A549 (cell line): ENCODE results near the gene LZTFL1. TPM values are rescaled to one million over a fixed set of nuclear protein-coding genes. Genes with fewer than 3 reads are reported as not detected.

Experiments used
- ATAC-seq, 2 experiments: fragments of 200-7000 bp in 1 of 2; fragments of >200 bp in 1 of 2; cut with Nextera tagmentation in 1 of 2; cut with Tn5 transposase in 1 of 2; 3 replicates each; pipeline versions ENCODE4 v1.8.0 to v1.9.1; 2018 to 2020; ENCODE audit warnings: mild to moderate bottlenecking in 1 of 2, moderate library complexity in 1 of 2
- CTCF ChIA-PET: fragments of 300-600 bp; sonication (Branson Sonifier 250); formaldehyde crosslinking; extraction: SDS; loops from one replicate; lab custom pipeline; 2021; ENCODE audit warnings: antibody characterized with exemption, inconsistent platforms; lab: Yijun Ruan, JAX
- POLR2A ChIA-PET: fragments of 350-600 bp; formaldehyde crosslinking; extraction: SDS; loops from one replicate; lab custom pipeline; 2021; ENCODE audit warnings: antibody characterized with exemption, inconsistent platforms; lab: Yijun Ruan, JAX
- DNase-seq, 2 experiments: peaks; one replicate each; pipeline versions ENCODE4 v3.0.0 to v3.0.0-alpha.2; 2011 to 2016; ENCODE audit warnings: low read depth in 1 of 2, low spot score in 1 of 2
- FAIRE-seq: peaks from 2 replicates; lab custom pipeline; 2011; peaks lifted over from hg19 to GRCh38; lab: Jason Lieb, UNC
- H3K27ac ChIP-seq, 2 experiments: fragments of >200 bp; sonication (Bioruptor Twin); formaldehyde crosslinking; 3 replicates each; pipeline ENCODE4 v1.5.1; 2016 to 2017
- H3K4me1 ChIP-seq: fragments of >200 bp; sonication (Bioruptor Twin); formaldehyde crosslinking; 3 replicates; pipeline ENCODE4 v1.6.1; 2016
- H3K4me2 ChIP-seq: fragments of >200 bp; sonication (Bioruptor Twin); formaldehyde crosslinking; 3 replicates; pipeline ENCODE4 v1.6.1; 2016
- H3K4me3 ChIP-seq: fragments of >200 bp; sonication (Bioruptor Twin); formaldehyde crosslinking; 3 replicates; pipeline ENCODE4 v1.5.1; 2016
- H3K9me3 ChIP-seq: fragments of >200 bp; sonication (Bioruptor Twin); formaldehyde crosslinking; 3 replicates; pipeline ENCODE4 v1.6.1; 2016
- CBX8 ChIP-seq: fragments of 200-600 bp; sonication (generic); IDR thresholded peaks from 2 replicates; pipeline ENCODE4 v1.6.1; 2016
- CHD2 ChIP-seq: fragments of 150-350 bp; IDR thresholded peaks from 2 replicates; pipeline ENCODE4 v1.6.1; 2014; ENCODE audit warnings: low read length; ENCODE audit not compliant: partially characterized antibody
- CHD4 ChIP-seq: fragments of 200-600 bp; sonication (generic); IDR thresholded peaks from 2 replicates; pipeline ENCODE4 v1.6.1; 2016; ENCODE audit warnings: antibody characterized with exemption, mild to moderate bottlenecking, borderline replicate concordance
- EHF ChIP-seq: fragments of 250-450 bp; sonication (Bioruptor Pico); IDR thresholded peaks from 2 replicates; pipeline ENCODE4 v1.5.0; 2020; ENCODE audit warnings: mild to moderate bottlenecking
- GATA3 ChIP-seq: IDR thresholded peaks from 2 replicates; pipeline ENCODE4 v1.6.1; 2012; ENCODE audit warnings: borderline replicate concordance
- HES2 ChIP-seq: fragments of >200 bp; sonication (Bioruptor Twin); formaldehyde crosslinking; IDR thresholded peaks from 2 replicates; pipeline ENCODE4 v1.6.1; 2016
- HEYL ChIP-seq: fragments of 250-450 bp; sonication (Bioruptor Pico); IDR thresholded peaks from 2 replicates; pipeline ENCODE4 v1.8.0; 2021; ENCODE audit warnings: mild to moderate bottlenecking, moderate library complexity
- HOXA7 ChIP-seq: fragments of 250-450 bp; sonication (Bioruptor Pico); IDR thresholded peaks from 2 replicates; pipeline ENCODE4 v1.5.0; 2020; ENCODE audit warnings: mild to moderate bottlenecking, moderate library complexity
- HOXB5 ChIP-seq: fragments of 250-450 bp; sonication (Bioruptor Pico); IDR thresholded peaks from 2 replicates; pipeline ENCODE4 v1.5.0; 2020; ENCODE audit warnings: mild to moderate bottlenecking, moderate library complexity
- JUN ChIP-seq, 2 experiments: fragments of >200 bp; sonication (Bioruptor Twin); formaldehyde crosslinking; IDR thresholded peaks; 2 replicates in 1 of 2; 3 replicates in 1 of 2; pipeline ENCODE4 v1.6.1; 2016 to 2017
- KDM5A ChIP-seq: fragments of 200-600 bp; sonication (generic); IDR thresholded peaks from 2 replicates; pipeline ENCODE4 v1.6.1; 2016; ENCODE audit warnings: antibody characterized with exemption, mild to moderate bottlenecking
- MAZ ChIP-seq: fragments of 150-350 bp; IDR thresholded peaks from 2 replicates; pipeline ENCODE4 v1.6.1; 2014; ENCODE audit warnings: antibody characterized with exemption, low read depth, low read length, borderline replicate concordance
- MYC ChIP-seq: IDR thresholded peaks from 2 replicates; pipeline ENCODE4 v1.6.1; 2012; ENCODE audit warnings: mild to moderate bottlenecking, inconsistent platforms, low read length, improper control_type of control experiment, borderline replicate concordance
- NR3C1 ChIP-seq: fragments of >200 bp; sonication (Bioruptor Twin); formaldehyde crosslinking; IDR thresholded peaks from 3 replicates; pipeline ENCODE4 v1.6.1; 2017
- RNF2 ChIP-seq: fragments of 200-600 bp; sonication (generic); IDR thresholded peaks from 2 replicates; pipeline ENCODE4 v1.6.1; 2016; ENCODE audit warnings: low read depth, mild to moderate bottlenecking, antibody characterized with exemption, moderate library complexity, borderline replicate concordance
- SREBF2 ChIP-seq: fragments of 450-650 bp; IDR thresholded peaks from 2 replicates; pipeline ENCODE4 v1.6.1; 2014; ENCODE audit warnings: mild to moderate bottlenecking, moderate library complexity
- TFCP2L1 ChIP-seq: fragments of 250-450 bp; sonication (Bioruptor Pico); IDR thresholded peaks from 2 replicates; pipeline ENCODE4 v1.5.0; 2021; ENCODE audit warnings: mild to moderate bottlenecking
- ZSCAN20 ChIP-seq: fragments of 250-450 bp; sonication (Bioruptor Pico); IDR thresholded peaks from 2 replicates; pipeline ENCODE4 v1.8.0; 2022; ENCODE audit warnings: mild to moderate bottlenecking, moderate library complexity
- WGBS: methylation state at CpG from one replicate; pipeline ENCODE4 v1.1.6; 2017; ENCODE audit errors: missing lambda C conversion rate; 5-methylcytosine and 5-hydroxymethylcytosine counted together
- polyA plus RNA-seq, 4 experiments: library from polyadenylated mRNA; depleted of rRNA in 3 of 4; stranded (reverse); fragments of >200 nt; fragmentation: RNase III in 1 of 4; extraction: RNeasy Plus Mini Kit Qiagen cat#74134 plus additional on column Dnase treatment in 1 of 4; gene quantifications; 2 replicates in 3 of 4; 3 replicates in 1 of 4; pipeline ENCODE4 v1.2.3, GENCODE V29; 2011 to 2017
- TF ChIP-seq, protein P1 (sequence below): fragments of 250-450 bp; sonication (Bioruptor Pico); IDR thresholded peaks from 2 replicates; pipeline ENCODE4 v1.5.0; 2020; ENCODE audit warnings: low read depth, mild to moderate bottlenecking, moderate library complexity
- TF ChIP-seq, protein P2 (sequence below): fragments of 250-450 bp; sonication (Bioruptor Pico); IDR thresholded peaks from 2 replicates; pipeline ENCODE4 v1.5.0; 2021; ENCODE audit warnings: mild to moderate bottlenecking, moderate library complexity, borderline replicate concordance

Gene LZTFL1
- polyA plus RNA-seq, 2 of the 4 experiments (the other 2 are of a cell fraction), result 10.8 to 25.0 TPM

- ChIA-PET CTCF (no interaction called here), POLR2A (no interaction called here)
- no peak for ATAC-seq
- TF ChIP-seq ZSCAN20 (CRISPR knock-in tag), result no peak
- Histone ChIP-seq H3K27ac (no peak overlapping the region), H3K4me2 (no peak overlapping the region), H3K9me3 (peaks cover 4% of the 10 kb centered on the region; the same call in 1 of the 3 replicates), H3K4me1 (no peaks in the 10 kb centered on the region), H3K4me3 (no peak overlapping the region)
- DNase-seq, result no peak
- no peak for FAIRE-seq
- 17% methylated on average over 8 of the region's 8 CpGs for WGBS
These were observed 23.0 kb upstream of the LZTFL1 start for GRCh38 chr3:45864760-45865519.

- no peak for FAIRE-seq
These were observed 19.3 kb upstream of the LZTFL1 start for GRCh38 chr3:45861043-45861719.

DNA sequence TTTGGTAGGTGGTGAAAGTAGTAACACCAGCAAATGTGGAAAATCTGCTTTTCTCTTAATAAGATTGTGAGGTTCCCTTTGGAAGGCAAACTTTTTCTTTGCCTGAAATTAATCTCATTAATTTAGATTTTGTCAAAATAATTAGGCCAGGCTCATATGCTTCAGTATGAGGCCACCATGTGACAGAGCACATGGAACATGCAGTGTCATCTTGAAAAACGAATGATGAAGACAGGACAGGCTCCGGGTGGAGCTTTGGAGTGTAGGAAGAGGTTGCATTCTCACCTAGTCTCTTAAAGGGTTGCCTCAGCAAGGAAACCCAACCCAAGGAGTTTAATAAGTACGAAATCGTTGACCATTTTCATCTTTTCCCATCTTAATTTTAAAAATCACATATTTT lies 18.6 kb upstream of the LZTFL1 start:
- Histone ChIP-seq H3K4me3 (no peak overlapping the region), H3K4me1 (no peaks in the 10 kb centered on the region), H3K9me3 (peaks cover 4% of the 10 kb centered on the region; the same call in 1 of the 3 replicates), H3K27ac (no peak overlapping the region)
- ChIA-PET POLR2A (no interaction called here), CTCF (no interaction called here)
- no peak for ATAC-seq
- 42% methylated on average over 4 of the region's 4 CpGs for WGBS
- no peak for FAIRE-seq
- no peak for DNase-seq
- no peak for TF ChIP-seq GATA3
- TF ChIP-seq CBX8, result no peak
- TF ChIP-seq, protein P1, sequence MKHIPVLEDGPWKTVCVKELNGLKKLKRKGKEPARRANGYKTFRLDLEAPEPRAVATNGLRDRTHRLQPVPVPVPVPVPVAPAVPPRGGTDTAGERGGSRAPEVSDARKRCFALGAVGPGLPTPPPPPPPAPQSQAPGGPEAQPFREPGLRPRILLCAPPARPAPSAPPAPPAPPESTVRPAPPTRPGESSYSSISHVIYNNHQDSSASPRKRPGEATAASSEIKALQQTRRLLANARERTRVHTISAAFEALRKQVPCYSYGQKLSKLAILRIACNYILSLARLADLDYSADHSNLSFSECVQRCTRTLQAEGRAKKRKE (CRISPR knock-in tag), result no peak
- TF ChIP-seq HES2, result no peak
- TF ChIP-seq CHD4, result no peak
- no peak for TF ChIP-seq MAZ
- TF ChIP-seq HEYL (CRISPR knock-in tag), result no peak
- TF ChIP-seq HOXB5 (CRISPR knock-in tag), result no peak
- TF ChIP-seq HOXA7 (CRISPR knock-in tag), result no peak
- no peak for TF ChIP-seq JUN (IDR thresholded peaks at IDR 0.05)
- TF ChIP-seq, protein P2, sequence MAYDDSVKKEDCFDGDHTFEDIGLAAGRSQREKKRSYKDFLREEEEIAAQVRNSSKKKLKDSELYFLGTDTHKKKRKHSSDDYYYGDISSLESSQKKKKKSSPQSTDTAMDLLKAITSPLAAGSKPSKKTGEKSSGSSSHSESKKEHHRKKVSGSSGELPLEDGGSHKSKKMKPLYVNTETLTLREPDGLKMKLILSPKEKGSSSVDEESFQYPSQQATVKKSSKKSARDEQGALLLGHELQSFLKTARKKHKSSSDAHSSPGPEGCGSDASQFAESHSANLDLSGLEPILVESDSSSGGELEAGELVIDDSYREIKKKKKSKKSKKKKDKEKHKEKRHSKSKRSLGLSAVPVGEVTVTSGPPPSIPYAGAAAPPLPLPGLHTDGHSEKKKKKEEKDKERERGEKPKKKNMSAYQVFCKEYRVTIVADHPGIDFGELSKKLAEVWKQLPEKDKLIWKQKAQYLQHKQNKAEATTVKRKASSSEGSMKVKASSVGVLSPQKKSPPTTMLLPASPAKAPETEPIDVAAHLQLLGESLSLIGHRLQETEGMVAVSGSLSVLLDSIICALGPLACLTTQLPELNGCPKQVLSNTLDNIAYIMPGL (CRISPR knock-in tag), result no peak
- no peak for TF ChIP-seq SREBF2
- no peak for TF ChIP-seq MYC
- TF ChIP-seq EHF (CRISPR knock-in tag), result no peak
- TF ChIP-seq RNF2, result no peak
- TF ChIP-seq NR3C1, result no peak
- no peak for TF ChIP-seq CHD2
- TF ChIP-seq, all 56 proteins: peak for 0
- H3K4me2 ChIP-seq, result no peak overlapping the region

More at GRCh38 chr3:45861043-45861719, 19.3 kb upstream of the LZTFL1 start:
- ChIA-PET CTCF (interaction anchor here (1.4 kb wide), 1 partner anchor 10 kb away, joined by 3 read pairs; no protein-coding TSS in a partner anchor), POLR2A (no interaction called here)
- Histone ChIP-seq H3K27ac (no peak overlapping the region), H3K9me3 (peaks cover 4% of the 10 kb centered on the region; the same call in 1 of the 3 replicates), H3K4me2 (no peak overlapping the region), H3K4me3 (no peak overlapping the region), H3K4me1 (no peaks in the 10 kb centered on the region)
- WGBS, result 30% methylated on average over 7 of the region's 7 CpGs
- no peak for ATAC-seq
- TF ChIP-seq SREBF2, result no peak
- no peak for TF ChIP-seq KDM5A
- TF ChIP-seq TFCP2L1 (CRISPR knock-in tag), result no peak
- TF ChIP-seq, protein P2 (CRISPR knock-in tag), result no peak
- DNase-seq, result no peak
